BLaER1 treated with 17β-estradiol and CSF1 and Interleukin-3, amounts not matched to agents 10 nM and 100 nM (cell line): ENCODE measurements around the gene BRF1.
A peak's percentile ranks its signal among the peaks of the same experiment; 100 is the strongest.

Experiments used
- H3K27ac ChIP-seq, 11 experiments: shearing (Covaris generic); formaldehyde crosslinking; 2 replicates each; pipeline ENCODE4 v1.8.1; 2022
- H3K27me3 ChIP-seq, 11 experiments: shearing (Covaris generic); formaldehyde crosslinking; 2 replicates each; pipeline ENCODE4 v1.8.1; 2022
- H3K36me3 ChIP-seq, 11 experiments: shearing (Covaris generic); formaldehyde crosslinking; 2 replicates each; pipeline ENCODE4 v1.8.1; 2022
- H3K4me1 ChIP-seq, 10 experiments: shearing (Covaris generic); formaldehyde crosslinking; 2 replicates each; pipeline ENCODE4 v1.8.1; 2022
- H3K4me2 ChIP-seq, 11 experiments: shearing (Covaris generic); formaldehyde crosslinking; 2 replicates each; pipeline ENCODE4 v1.8.1; 2022
- H3K4me3 ChIP-seq, 10 experiments: shearing (Covaris generic); formaldehyde crosslinking; 2 replicates each; pipeline ENCODE4 v1.8.1; 2022
- H3K9ac ChIP-seq, 11 experiments: shearing (Covaris generic); formaldehyde crosslinking; 2 replicates each; pipeline ENCODE4 v1.8.1; 2022
- H3K9me3 ChIP-seq, 11 experiments: shearing (Covaris generic); formaldehyde crosslinking; replicated peaks in 1 of 11; 2 replicates each; pipeline ENCODE4 v1.8.1; 2022
- H4K20me1 ChIP-seq, 11 experiments: shearing (Covaris generic); formaldehyde crosslinking; 2 replicates each; pipeline ENCODE4 v1.8.1; 2022
- Cebpa-rat ChIP-seq, 11 experiments: shearing (Covaris generic); IDR thresholded peaks; 2 replicates each; pipeline ENCODE4 v1.8.1; 2022

Gene BRF1

DNA sequence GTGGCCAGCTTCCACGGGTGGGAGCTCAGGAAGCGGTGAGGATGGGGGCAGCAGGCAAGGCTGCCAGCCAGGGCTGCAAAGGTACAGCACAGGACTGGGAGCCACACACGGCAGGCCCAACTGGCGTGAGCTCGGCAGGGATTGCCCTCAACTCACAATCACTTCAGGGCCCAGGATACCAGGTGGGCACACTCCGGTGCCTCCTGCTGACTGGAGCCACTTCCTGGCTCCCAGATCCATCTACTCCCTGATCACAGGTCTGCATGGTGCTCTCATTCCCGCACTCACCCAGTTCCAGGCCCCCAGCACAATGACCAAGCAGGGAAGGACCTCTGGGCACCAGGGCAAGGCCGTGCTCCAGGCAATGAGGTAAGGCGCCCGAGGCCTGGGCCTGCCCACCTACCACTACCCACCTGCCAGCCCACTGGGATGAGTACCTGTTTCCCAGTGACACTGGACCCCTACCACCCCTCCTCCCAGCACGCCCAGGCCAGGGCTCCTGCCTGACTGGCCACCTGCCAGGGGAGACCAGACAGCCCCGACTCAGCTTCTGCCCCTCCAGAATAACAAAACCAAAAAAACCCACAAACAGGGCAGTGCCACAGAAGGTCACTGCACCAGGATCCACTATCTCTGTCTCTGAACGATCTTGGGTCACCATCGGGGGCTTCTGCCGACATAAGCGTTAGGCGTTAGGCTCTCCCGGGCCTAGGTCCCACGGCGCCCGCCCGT, 134.1 kb downstream of the BRF1 start:
- H3K27ac ChIP-seq: peak overlapping the region in 8 of 11 experiments; percentile 48 to 82 (median 72); a peak in 16 of 22 replicates
- H3K4me3 ChIP-seq: peak overlapping the region; percentile 54 to 71 (median 64); a peak in 18 of 20 replicates
- H4K20me1 ChIP-seq: peaks cover 41 to 92% (median 66%) of the 10 kb centered on the region in 11 experiments; a peak in 21 of 22 replicates
- no peaks in the 10 kb centered on the region for H3K36me3 ChIP-seq
- H3K9ac ChIP-seq: peak overlapping the region in 9 of 11 experiments; percentile 11 to 82 (median 73); a peak in 16 of 22 replicates
- H3K27me3 ChIP-seq: peaks cover 0 to 29% (median 0%) of the 10 kb centered on the region in 11 experiments; a peak in 8 of 22 replicates
- H3K4me1 ChIP-seq: peaks cover 43 to 92% (median 91%) of the 10 kb centered on the region in 10 experiments
- H3K9me3 ChIP-seq: no peaks in the 10 kb centered on the region
- TF ChIP-seq Cebpa-rat (IDR thresholded peaks at IDR 0.05): no peak
- peak overlapping the region; percentile 97 to 100 (median 100) for H3K4me2 ChIP-seq

DNA sequence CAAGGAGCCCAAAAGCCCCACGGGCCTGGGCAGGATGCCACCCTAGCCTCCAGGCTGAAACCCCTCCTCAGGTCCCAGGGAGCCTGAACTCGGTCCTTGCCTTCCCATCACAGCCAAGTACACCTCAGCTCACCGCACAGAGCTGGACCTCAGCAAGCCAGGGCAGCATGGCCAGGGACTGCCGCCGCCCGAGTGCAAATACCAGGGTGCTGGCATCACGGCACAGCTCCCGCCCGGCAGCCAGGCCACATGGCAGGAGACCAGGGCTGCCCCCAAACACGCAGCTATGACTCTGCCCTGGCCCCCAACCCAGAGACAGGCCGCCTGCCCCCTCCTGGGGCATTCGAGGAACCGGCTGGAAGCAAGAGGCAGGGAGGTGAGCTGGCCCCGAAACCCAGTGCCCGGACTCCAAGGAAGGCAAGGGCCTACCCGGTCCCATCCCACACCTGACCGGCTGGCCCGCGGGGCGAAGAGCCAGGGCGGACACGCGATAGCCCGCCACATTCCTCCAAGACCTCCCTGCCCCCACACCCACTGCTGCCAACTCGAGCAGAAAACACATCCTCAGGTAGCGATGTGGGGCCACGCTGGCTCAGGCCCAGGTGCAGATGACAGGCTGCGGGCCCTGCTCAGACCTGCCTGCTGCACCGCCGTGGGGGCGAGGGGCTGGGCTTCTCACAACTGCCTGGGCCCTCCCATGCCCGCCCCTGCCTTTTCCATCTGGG, 134.9 kb downstream of the BRF1 start:
- Histone ChIP-seq H3K4me3 (peak overlapping the region in 2 of 10 experiments; percentile 8 to 64; a peak in 4 of 20 replicates), H3K27me3 (peaks cover 0 to 29% (median 0%) of the 10 kb centered on the region in 11 experiments; a peak in 8 of 22 replicates), H3K9me3 (no peaks in the 10 kb centered on the region), H3K36me3 (no peaks in the 10 kb centered on the region), H3K27ac (peak overlapping the region in 5 of 11 experiments; percentile 31 to 82 (median 72); a peak in 11 of 22 replicates), H3K4me2 (peak overlapping the region in 10 of 11 experiments; percentile 97 to 100 (median 100); a peak in 20 of 22 replicates), H4K20me1 (peaks cover 42 to 92% (median 66%) of the 10 kb centered on the region in 11 experiments; a peak in 21 of 22 replicates), H3K4me1 (peaks cover 35 to 92% (median 91%) of the 10 kb centered on the region in 10 experiments), H3K9ac (peak overlapping the region in 5 of 11 experiments; percentile 55 to 82 (median 78); a peak in 9 of 22 replicates)
- no peak for TF ChIP-seq Cebpa-rat (IDR thresholded peaks at IDR 0.05)

DNA sequence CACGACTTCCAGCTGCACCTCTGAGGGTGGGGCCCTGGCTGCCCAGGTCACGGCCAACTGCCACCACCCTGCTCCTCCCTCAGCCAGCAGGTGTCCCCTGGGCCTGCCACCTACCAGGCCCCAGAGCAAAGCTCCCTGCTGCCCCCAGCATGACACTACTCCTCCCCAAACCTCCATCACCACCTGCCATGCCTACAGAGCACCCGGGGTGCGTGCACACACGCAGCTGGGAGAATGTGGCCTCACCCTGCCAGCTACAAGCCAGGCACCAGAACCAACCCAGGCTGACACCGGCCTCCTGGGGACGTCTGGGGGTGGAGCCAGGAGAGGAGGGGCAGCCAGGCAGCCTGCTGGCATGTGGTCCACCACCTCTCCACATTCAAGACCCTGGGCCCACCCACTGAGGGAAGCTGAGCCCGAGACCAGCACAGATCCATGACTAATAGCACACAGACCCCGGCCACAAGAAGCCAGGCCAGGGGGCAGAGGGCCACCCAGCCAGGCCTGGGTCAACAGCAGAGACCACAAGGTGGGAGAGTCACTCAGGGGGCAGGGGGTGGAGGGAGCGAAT, 135.6 kb downstream of the BRF1 start:
- peaks cover 40 to 92% (median 69%) of the 10 kb centered on the region in 11 experiments; a peak in 21 of 22 replicates for H4K20me1 ChIP-seq
- peaks cover 28 to 92% (median 91%) of the 10 kb centered on the region in 10 experiments for H3K4me1 ChIP-seq
- H3K27ac ChIP-seq: peak overlapping the region in 5 of 11 experiments; percentile 31 to 82 (median 72); a peak in 8 of 22 replicates
- peak overlapping the region in 10 of 11 experiments; percentile 97 to 100 (median 100); a peak in 21 of 22 replicates for H3K4me2 ChIP-seq
- H3K9me3 ChIP-seq: no peaks in the 10 kb centered on the region
- H3K27me3 ChIP-seq: peaks cover 0 to 29% (median 0%) of the 10 kb centered on the region in 11 experiments; a peak in 8 of 22 replicates
- H3K36me3 ChIP-seq: no peaks in the 10 kb centered on the region
- TF ChIP-seq Cebpa-rat (IDR thresholded peaks at IDR 0.05): no peak
- peak overlapping the region in 6 of 11 experiments; percentile 13 to 82 (median 76); a peak in 11 of 22 replicates for H3K9ac ChIP-seq
- H3K4me3 ChIP-seq: peak overlapping the region in 2 of 10 experiments; percentile 8 to 14; a peak in 3 of 20 replicates

- Histone ChIP-seq H4K20me1 (peaks cover 46 to 83% (median 72%) of the 10 kb centered on the region in 11 experiments; a peak in 21 of 22 replicates), H3K9me3 (no peaks in the 10 kb centered on the region), H3K27me3 (peaks cover 0 to 17% (median 0%) of the 10 kb centered on the region in 11 experiments; a peak in 8 of 22 replicates), H3K4me2 (peak overlapping the region in 10 of 11 experiments; percentile 1 to 100 (median 98); a peak in 19 of 22 replicates), H3K4me1 (peaks cover 15 to 91% (median 83%) of the 10 kb centered on the region in 10 experiments), H3K4me3 (no peak overlapping the region), H3K36me3 (no peaks in the 10 kb centered on the region), H3K27ac (peak overlapping the region in 7 of 11 experiments; percentile 0 to 38 (median 18); a peak in 9 of 22 replicates), H3K9ac (peak overlapping the region in 9 of 11 experiments; percentile 11 to 75 (median 31); a peak in 11 of 22 replicates)
- TF ChIP-seq Cebpa-rat (IDR thresholded peaks at IDR 0.05): no peak
Observed at GRCh38 chr14:105163040-105163742, 137.6 kb downstream of the BRF1 start.

- Histone ChIP-seq H3K27me3 (peaks cover 0 to 13% (median 0%) of the 10 kb centered on the region in 11 experiments; a peak in 8 of 22 replicates), H4K20me1 (peaks cover 51 to 86% (median 78%) of the 10 kb centered on the region in 11 experiments; a peak in 21 of 22 replicates), H3K36me3 (peaks cover 0 to 4% (median 0%) of the 10 kb centered on the region in 11 experiments; a peak in 5 of 22 replicates), H3K4me2 (peak overlapping the region in 10 of 11 experiments; percentile 0 to 100 (median 98); a peak in 19 of 22 replicates), H3K4me3 (peak overlapping the region in 1 of 10 experiments; percentile 1; a peak in 1 of 20 replicates), H3K9me3 (no peaks in the 10 kb centered on the region), H3K27ac (peak overlapping the region in 6 of 11 experiments; percentile 0 to 18 (median 0); a peak in 6 of 22 replicates), H3K9ac (peak overlapping the region in 7 of 11 experiments; percentile 0 to 75 (median 11); a peak in 11 of 22 replicates), H3K4me1 (peaks cover 13 to 93% (median 81%) of the 10 kb centered on the region in 10 experiments)
- no peak for TF ChIP-seq Cebpa-rat (IDR thresholded peaks at IDR 0.05)
Observed at GRCh38 chr14:105162669-105162979, 138.2 kb downstream of the BRF1 start.

DNA sequence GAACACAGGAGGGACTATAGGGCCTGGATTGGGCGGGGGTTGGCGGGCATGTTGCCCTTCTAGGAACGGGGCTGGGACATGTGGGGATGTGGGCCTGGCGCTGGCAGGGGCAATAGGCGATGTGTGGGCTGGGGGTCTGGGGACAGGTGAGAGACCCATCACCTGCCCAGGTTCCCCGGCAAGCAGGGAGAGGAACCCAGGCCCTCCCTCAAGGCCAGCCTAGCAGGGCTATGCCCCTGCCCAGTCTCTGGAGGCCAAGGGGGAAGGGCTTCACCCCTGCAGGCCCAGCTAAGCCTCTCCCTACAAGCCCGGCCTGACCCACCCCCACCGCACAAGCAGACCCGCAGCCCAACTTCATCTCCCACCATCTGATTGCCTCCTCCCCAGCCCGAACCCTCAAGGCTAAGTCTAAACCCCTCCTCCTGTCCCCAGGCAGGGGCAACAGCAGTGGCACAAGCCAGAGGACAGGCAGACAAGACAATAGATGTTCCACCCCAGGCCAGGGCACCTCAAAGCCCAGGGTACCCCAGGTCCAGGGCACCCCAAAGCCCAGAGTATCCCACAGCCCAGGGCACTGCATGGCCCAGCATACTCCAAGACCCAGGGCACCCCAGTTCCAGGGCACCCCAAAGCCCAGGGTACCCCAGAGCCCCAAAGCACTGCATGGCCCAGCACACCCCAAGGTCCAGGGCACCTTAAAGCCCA, 138.7 kb downstream of the BRF1 start:
- Histone ChIP-seq H3K9me3 (no peaks in the 10 kb centered on the region), H3K4me2 (peak overlapping the region in 10 of 11 experiments; percentile 0 to 100 (median 98); a peak in 18 of 22 replicates), H4K20me1 (peaks cover 50 to 91% (median 82%) of the 10 kb centered on the region in 11 experiments; a peak in 21 of 22 replicates), H3K4me3 (peak overlapping the region in 1 of 10 experiments; percentile 1; a peak in 1 of 20 replicates), H3K27me3 (peaks cover 0 to 8% (median 0%) of the 10 kb centered on the region in 11 experiments; a peak in 8 of 22 replicates), H3K4me1 (peaks cover 8 to 92% (median 76%) of the 10 kb centered on the region in 10 experiments), H3K36me3 (peaks cover 0 to 9% (median 0%) of the 10 kb centered on the region in 11 experiments; a peak in 6 of 22 replicates), H3K9ac (peak overlapping the region in 7 of 11 experiments; percentile 0 to 39 (median 11); a peak in 11 of 22 replicates), H3K27ac (peak overlapping the region in 6 of 11 experiments; percentile 0 to 18 (median 0); a peak in 5 of 22 replicates)
- no peak for TF ChIP-seq Cebpa-rat (IDR thresholded peaks at IDR 0.05)

GRCh38 chr14:105161309-105161708, 139.5 kb downstream of the BRF1 start:
- Histone ChIP-seq H3K36me3 (peaks cover 0 to 15% (median 2%) of the 10 kb centered on the region in 11 experiments; a peak in 8 of 22 replicates), H3K9me3 (no peaks in the 10 kb centered on the region), H3K27me3 (peaks cover 0 to under 1% (median 0%) of the 10 kb centered on the region in 11 experiments; a peak in 1 of 22 replicates), H4K20me1 (peaks cover 42 to 93% (median 74%) of the 10 kb centered on the region in 11 experiments; a peak in 21 of 22 replicates), H3K9ac (0 out of 22 replicates have a peak overlapping the region, but pooled peaks of 1 of the 11 experiments have one; percentile 33), H3K27ac (no peak overlapping the region), H3K4me2 (peak overlapping the region in 9 of 11 experiments; percentile 23 to 100 (median 97); a peak in 16 of 22 replicates), H3K4me1 (peaks cover 0 to 92% (median 70%) of the 10 kb centered on the region in 10 experiments; a peak in 19 of 20 replicates), H3K4me3 (no peak overlapping the region)
- no peak for TF ChIP-seq Cebpa-rat (IDR thresholded peaks at IDR 0.05)
